ENCODE measurements around the gene ADCY7.

The ADCY7 gene

GRCh38 chr16:50267651-50268050 lies 1.3 kb downstream of the ADCY7 start:
- no peak for DNase-seq (ENCODE audit: low spot score)

GRCh38 chr16:50268352-50268751 lies 2.0 kb downstream of the ADCY7 start:
- no peak for DNase-seq (ENCODE audit: low spot score)

GRCh38 chr16:50269061-50269705 lies 2.8 kb downstream of the ADCY7 start:
- no peak for DNase-seq (ENCODE audit: low spot score)

DNA sequence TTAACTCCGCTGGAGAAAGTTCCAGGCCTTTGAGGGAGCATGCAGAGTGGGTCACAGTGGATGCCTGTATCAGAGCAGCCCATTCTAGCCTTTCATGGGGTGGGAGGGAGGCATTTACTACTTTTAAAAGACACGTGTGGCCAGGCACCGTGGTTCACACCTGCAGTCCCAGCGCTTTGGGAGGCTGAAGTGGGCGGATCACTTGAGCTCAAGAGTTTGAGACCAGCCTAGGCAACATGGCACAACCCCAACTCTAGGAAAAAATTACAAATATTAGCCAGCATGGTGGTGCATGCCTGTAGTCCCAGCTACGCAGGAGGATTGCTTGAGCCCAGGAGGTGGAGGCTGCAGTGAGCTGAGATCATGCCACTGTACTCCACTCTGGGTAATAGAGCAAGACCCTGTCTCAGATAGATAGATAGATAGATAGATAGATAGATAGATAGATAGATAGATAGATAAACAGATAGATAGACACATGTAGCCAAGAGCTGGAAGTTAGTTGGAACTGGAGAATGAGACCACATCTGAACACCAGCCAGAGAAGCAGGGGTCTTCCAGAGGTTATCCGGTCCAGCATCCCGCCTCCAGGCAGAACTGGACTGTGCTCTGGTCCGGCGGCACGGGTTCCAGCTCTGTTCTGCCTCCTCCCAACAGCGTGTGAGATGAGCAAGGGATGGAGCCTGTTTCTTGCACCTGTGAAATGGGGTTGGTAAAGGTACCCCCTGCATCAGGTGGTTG lies 3.6 kb downstream of the ADCY7 start:
- no peak for DNase-seq (ENCODE audit: low spot score)

GRCh38 chr16:50270510-50271147 lies 4.3 kb downstream of the ADCY7 start:
- no peak for DNase-seq (ENCODE audit: low spot score)

DNA sequence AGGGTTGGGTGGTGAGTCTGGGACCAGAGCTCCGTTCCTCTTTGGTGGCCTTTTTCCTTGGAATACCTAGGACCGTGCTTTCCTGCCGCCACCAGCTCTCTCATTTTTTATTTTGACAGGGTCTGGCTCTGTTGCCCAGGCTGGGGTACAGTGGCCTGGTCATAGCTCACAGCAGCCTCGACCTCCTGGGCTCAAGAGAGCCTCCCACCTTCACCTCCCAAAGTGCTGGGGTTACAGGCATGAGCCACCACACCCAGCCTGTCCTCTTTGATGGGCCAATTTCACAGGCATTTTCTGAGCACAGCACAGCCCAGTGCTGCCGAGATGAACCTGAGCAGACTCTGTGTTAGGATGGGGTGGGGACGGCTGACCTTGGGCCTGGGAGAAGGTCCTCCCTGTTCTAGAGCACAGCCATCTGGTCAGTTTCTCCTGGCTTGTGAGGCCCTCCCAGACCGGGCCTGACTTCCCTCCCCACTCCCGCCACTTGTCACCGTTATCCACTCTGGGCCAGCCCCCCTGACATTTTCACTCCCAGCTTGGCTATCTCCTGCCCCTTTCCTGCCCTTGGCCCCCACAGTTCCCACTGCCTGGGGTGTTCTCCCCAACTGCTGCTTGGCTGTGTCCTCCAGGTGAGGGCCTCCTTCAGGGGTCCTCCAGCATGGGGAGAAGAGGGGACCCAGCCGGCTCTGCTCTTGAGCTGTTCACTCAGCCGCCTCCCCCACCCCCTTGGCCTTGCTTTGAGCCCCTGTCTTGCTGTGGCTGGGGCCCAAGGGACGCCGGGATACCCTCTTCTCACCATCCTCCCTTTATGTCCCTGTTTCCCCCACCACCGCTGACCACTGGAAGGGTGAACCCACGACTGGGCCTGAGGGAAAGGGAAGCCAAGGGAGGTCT lies 5.0 kb downstream of the ADCY7 start:
- no peak for DNase-seq (ENCODE audit: low spot score)

GRCh38 chr16:50272111-50272571 lies 5.8 kb downstream of the ADCY7 start:
- no peak for DNase-seq (ENCODE audit: low spot score)

GRCh38 chr16:50272687-50273381 lies 6.5 kb downstream of the ADCY7 start:
- DNase-seq (ENCODE audit: low spot score): no peak

DNA sequence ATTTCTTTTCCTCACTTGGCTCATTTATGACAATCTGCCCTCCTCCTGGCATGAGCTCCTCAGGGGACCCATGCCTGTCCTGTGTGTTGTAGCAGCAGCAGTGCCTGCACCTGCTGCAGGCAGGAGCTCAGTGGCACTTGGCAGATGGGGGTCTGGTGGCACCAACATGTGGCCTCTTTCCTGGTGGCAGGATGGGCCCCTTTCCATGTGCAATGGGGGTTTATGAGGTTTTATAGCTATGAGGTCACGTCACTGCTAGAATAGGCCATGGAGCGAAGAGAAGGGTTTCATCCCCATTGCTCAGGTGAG lies 7.0 kb downstream of the ADCY7 start:
- DNase-seq (ENCODE audit: low spot score): no peak

DNA sequence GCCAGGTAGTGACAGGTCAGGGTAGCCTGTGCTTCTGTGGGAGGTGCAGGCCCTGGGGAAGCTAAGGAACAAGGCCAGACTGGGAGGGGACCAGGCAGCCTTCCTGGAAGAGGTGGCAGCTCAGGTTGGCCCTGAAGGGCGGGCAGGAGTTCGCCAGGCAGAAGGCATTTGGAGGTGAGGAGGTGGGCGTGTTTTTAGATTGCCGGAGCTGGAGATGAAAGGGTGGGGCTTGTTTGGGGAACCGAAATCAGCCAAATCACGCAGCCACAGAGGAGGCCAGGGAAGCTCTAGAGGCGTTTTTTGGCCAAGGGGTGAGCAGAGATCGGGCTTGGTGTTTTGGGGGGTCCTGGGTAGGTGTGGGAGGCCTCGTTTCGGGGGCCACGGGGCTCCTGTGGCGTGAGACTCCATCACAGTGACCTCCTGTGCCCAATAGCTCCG lies 7.6 kb downstream of the ADCY7 start:
- DNase-seq (ENCODE audit: low spot score): no peak

GRCh38 chr16:50274326-50275097 lies 8.2 kb downstream of the ADCY7 start:
- no peak for DNase-seq (ENCODE audit: low spot score)

GRCh38 chr16:50275098-50275415 lies 8.7 kb downstream of the ADCY7 start:
- no peak for DNase-seq (ENCODE audit: low spot score)

GRCh38 chr16:50275428-50276325 lies 9.3 kb downstream of the ADCY7 start:
- no peak for DNase-seq (ENCODE audit: low spot score)

GRCh38 chr16:50276326-50276640 lies 9.9 kb downstream of the ADCY7 start:
- DNase-seq (ENCODE audit: low spot score): no peak

DNA sequence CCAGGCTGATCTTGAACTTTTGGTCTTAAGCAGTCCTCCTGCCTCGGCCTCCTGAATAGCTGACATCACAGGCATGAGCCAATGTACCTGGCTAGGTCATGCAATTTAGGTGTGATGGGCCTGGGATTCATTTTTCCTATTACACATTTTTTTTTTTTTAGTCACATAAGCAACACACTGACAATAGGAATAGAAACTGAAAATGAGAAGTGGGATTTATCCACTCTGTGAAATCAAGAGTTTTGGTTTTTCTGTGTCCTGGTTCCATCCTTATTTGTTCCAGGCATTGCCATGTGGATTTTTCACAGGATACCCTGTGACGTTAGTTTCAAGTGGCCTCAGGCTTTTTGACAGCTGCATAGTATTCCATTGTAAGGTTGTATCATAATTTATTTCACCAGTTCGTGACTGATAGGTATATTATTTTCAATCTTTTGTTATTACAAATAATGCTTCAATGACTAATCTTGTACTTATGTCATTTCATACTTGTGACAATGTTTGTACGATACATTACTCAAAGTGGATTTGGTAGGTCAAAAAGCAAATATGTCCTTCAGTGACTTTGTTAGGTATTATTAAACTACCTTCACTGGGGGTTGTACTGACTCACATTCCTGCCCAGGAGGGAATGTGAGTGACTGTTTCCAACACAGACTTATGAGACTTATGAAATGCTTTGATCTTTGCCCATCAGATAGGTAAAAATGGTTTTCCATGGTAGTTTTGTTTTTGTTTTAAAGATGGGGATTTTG lies 10.6 kb downstream of the ADCY7 start:
- DNase-seq (ENCODE audit: low spot score): no peak

GRCh38 chr16:50278251-50278650 lies 11.9 kb downstream of the ADCY7 start:
- no peak for DNase-seq (ENCODE audit: low spot score)

DNA sequence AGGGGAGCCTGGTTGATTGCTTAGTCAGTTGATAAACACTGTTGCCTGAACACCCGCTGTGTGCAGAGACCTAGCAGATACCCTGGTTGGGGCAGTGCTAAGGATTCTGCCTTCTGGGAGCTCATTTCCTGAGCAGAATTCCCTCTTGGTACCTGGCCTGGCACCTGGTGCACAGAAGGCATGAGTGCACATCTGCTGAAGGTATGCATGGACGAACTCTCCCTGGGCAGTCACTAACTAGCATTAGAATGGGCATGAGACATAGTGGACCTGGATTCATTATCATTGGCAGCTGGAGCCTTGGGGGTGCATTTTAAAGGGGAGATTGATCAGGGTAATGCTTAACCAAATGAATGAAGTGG lies 13.1 kb downstream of the ADCY7 start:
- no peak for DNase-seq (ENCODE audit: low spot score)

GRCh38 chr16:50280932-50281331 lies 14.6 kb downstream of the ADCY7 start:
- DNase-seq (ENCODE audit: low spot score): no peak

GRCh38 chr16:50281391-50282009 lies 15.1 kb downstream of the ADCY7 start:
- DNase-seq (ENCODE audit: low spot score): no peak

All from RKO (cell line).